Pancreas (tissue), 10 donors: Measurements from ENCODE around the gene GJC1. TPM values are rescaled to one million over a fixed set of nuclear protein-coding genes. Genes with fewer than 3 reads are reported as not detected.

Experiments
- ATAC-seq, 4 donors: fragments of 200-7000 bp; cut with Tn5 transposase; one replicate each; pipeline versions ENCODE4 v1.8.0 to v1.9.1; 2020; ENCODE audit warnings: mild to moderate bottlenecking in 4 of 4, moderate library complexity in 4 of 4
- DNase-seq, 6 donors: peaks; one replicate each; pipeline ENCODE4 v3.0.0-alpha.2; 2020
- FAIRE-seq: peaks from 2 replicates; lab custom pipeline; 2012; peaks lifted over from hg19 to GRCh38; lab: Jason Lieb, UNC
- H3K27ac ChIP-seq, 4 donors: fragments of 200-600 bp; sonication (generic); 1 replicate in 3 of 4; 2 replicates in 1 of 4; pipeline versions ENCODE4 v1.5.0 to v1.8.0; 2020
- H3K27me3 ChIP-seq, 4 donors: fragments of 200-600 bp; one replicate each; pipeline ENCODE4 v1.8.0; 2021
- H3K36me3 ChIP-seq, 3 donors: fragments of 200-600 bp; sonication (generic) in 1 of 3; one replicate each; pipeline versions ENCODE4 v1.5.0 to v1.8.0; 2020 to 2021
- H3K4me1 ChIP-seq, 3 donors: fragments of 200-600 bp; one replicate each; pipeline ENCODE4 v1.8.0; 2021
- H3K4me3 ChIP-seq, 4 donors: fragments of 200-600 bp; sonication (generic) in 2 of 4; one replicate each; pipeline versions ENCODE4 v1.5.0 to v1.8.0; 2020 to 2021
- H3K9me3 ChIP-seq, 4 donors: fragments of 200-600 bp; one replicate each; pipeline ENCODE4 v1.8.0; 2021
- WGBS, 2 donors: extraction: QIAGEN DNeasy Blood & Tissue Kit; methylation state at CpG; one replicate each; pipeline ENCODE4 v1.1.7; 2013; 5-methylcytosine and 5-hydroxymethylcytosine counted together
- intact Hi-C, 3 donors: fragments of 100-400 bp; cut with DNase I; formaldehyde crosslinking; loops; one replicate each; pipeline versions ENCODE4 v1.11.1 to v1.14.2; 2022
- polyA plus RNA-seq, 2 donors: library from polyadenylated mRNA; stranded (reverse); fragments of 200-250 nt; gene quantifications; one replicate each; pipeline ENCODE4 v1.2.3, GENCODE V29; 2013
- total RNA-seq, 6 donors: library from RNA; stranded (reverse); fragmentation: NEBNext Ultra II Directional in 4 of 6; extraction: Animal tissue kit (Norgen Biotek cat#: 25700) in 4 of 6; gene quantifications; one replicate each; pipeline versions ENCODE4 v1.2.1 to v1.2.4, GENCODE V29; 2021 to 2023
- TF ChIP-seq, protein P1 (sequence below), 4 donors: fragments of 200-600 bp; sonication (generic) in 3 of 4; IDR thresholded peaks; one replicate each; pipeline versions ENCODE4 v1.5.0 to v1.8.0; 2021; ENCODE audit warnings: antibody characterized with exemption in 4 of 4
- donor health status: healthy with polysubstance abuse.
- donor health status: DM: no; HTN: no; CAD: no; lungs with moderate emphysema.
- donor health status: DM: no; HTN: no; CAD: no.
- donor health status: control.
- donor health status: control.
- donor health status: Bipolar disorder and iron deficiency.
- donor health status: DM: yes; HTN: yes; CAD: no.
- donor health status: DM: no; HTN: no; CAD: no.
- donor health status: DM: no; HTN: no; CAD: no.
- donor health status: DM: yes; HTN: yes; CAD: no.

GJC1 gene
- total and polyA plus RNA-seq, 8 donors: 0.58 to 3.1 (median 1.1) TPM

- no peak for DNase-seq
- no peaks in the 10 kb centered on the region for H3K36me3 ChIP-seq
- H3K4me1 ChIP-seq: no peaks in the 10 kb centered on the region
- TF ChIP-seq, protein P1, sequence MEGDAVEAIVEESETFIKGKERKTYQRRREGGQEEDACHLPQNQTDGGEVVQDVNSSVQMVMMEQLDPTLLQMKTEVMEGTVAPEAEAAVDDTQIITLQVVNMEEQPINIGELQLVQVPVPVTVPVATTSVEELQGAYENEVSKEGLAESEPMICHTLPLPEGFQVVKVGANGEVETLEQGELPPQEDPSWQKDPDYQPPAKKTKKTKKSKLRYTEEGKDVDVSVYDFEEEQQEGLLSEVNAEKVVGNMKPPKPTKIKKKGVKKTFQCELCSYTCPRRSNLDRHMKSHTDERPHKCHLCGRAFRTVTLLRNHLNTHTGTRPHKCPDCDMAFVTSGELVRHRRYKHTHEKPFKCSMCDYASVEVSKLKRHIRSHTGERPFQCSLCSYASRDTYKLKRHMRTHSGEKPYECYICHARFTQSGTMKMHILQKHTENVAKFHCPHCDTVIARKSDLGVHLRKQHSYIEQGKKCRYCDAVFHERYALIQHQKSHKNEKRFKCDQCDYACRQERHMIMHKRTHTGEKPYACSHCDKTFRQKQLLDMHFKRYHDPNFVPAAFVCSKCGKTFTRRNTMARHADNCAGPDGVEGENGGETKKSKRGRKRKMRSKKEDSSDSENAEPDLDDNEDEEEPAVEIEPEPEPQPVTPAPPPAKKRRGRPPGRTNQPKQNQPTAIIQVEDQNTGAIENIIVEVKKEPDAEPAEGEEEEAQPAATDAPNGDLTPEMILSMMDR (IDR thresholded peaks at IDR 0.05): no peak
- no peak overlapping the region for H3K27ac ChIP-seq
- no peaks in the 10 kb centered on the region for H3K27me3 ChIP-seq
- 53 to 55% methylated on average over 4 of the region's 4 CpGs for WGBS, 2 donors
- H3K4me3 ChIP-seq: no peak overlapping the region
- intact Hi-C loops: no loop called here
- ATAC-seq: peak in 1 of 4 donors; percentile 46
- no peak for FAIRE-seq
- no peaks in the 10 kb centered on the region for H3K9me3 ChIP-seq
These were observed 22.8 kb downstream of the GJC1 start for GRCh38 chr17:44807093-44807816.

DNA sequence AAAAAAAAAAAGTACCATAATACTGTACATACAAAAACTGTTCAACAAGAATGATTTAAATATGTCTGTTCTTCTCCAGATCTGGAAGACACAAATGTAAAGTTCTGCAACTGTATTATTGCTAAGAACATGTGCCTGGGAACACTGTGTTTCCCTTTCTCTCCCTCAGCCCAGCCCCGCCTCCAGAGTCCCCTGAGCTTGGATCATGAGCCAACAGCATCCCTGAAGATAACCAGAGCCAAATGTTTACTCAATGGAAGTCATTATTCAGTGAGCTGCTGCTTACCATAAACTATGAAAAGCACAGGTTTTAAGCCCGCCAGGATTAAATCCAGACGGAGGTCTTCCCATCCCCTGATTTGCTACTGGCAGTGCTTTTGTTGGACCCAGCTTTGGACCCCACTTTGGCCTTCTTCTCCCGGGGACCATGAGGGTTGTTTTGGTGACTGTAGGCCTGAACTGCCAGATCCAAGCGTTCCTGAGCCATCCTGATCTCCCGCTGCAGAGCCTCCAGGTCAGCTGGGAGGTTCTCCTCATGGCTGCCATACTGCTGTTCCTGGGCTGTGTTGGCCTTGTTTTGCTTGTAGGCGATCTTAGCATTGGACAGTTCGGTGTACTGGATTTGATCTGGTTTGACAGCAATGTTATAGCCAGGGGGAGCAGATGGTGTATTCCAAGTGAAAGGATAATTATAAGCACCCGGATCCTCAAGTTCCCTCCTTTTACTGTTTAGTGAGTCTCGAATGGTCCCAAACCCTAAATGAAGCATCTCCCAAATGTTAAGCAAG is 25.6 kb downstream of the GJC1 start:
- Histone ChIP-seq H3K4me1 (no peaks in the 10 kb centered on the region), H3K27ac (no peak overlapping the region), H3K9me3 (no peaks in the 10 kb centered on the region), H3K27me3 (no peaks in the 10 kb centered on the region), H3K4me3 (no peak overlapping the region), H3K36me3 (no peaks in the 10 kb centered on the region)
- TF ChIP-seq, protein P1 (IDR thresholded peaks at IDR 0.05): no peak
- DNase-seq (no peak), FAIRE-seq (peak; percentile 5), ATAC-seq (no peak)
- 79 to 83% methylated on average over 10 of the region's 10 CpGs for WGBS, 2 donors
- intact Hi-C loops: no loop called here

GRCh38 chr17:44801880-44802279 is 28.2 kb downstream of the GJC1 start:
- FAIRE-seq (no peak), DNase-seq (no peak), ATAC-seq (no peak)
- intact Hi-C loops: no loop called here
- Histone ChIP-seq H3K36me3 (no peaks in the 10 kb centered on the region), H3K27ac (no peak overlapping the region), H3K27me3 (no peaks in the 10 kb centered on the region), H3K4me3 (no peak overlapping the region), H3K4me1 (no peaks in the 10 kb centered on the region), H3K9me3 (no peaks in the 10 kb centered on the region)
- TF ChIP-seq, protein P1 (IDR thresholded peaks at IDR 0.05): no peak
- 85 to 91% methylated on average over 5 of the region's 5 CpGs for WGBS, 2 donors

DNA sequence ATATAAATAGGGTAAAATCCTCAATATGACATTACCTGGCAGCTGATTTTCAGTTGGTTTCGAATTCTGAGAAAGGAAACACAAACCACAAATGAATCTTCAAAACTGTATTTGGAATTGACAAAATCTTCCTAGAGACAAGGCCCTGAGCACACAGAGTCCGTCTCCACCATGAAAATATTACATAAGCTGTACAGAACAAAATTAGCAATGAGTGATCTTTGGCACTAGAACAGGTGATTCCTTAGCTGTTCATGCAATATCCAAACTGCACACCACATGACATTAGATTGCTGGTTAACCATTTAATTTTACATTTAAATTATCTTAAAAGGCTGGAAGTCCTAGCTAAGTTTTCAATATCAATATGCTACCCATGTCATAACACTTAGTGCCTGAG is 31.7 kb downstream of the GJC1 start:
- intact Hi-C loops: no loop called here

More for the DNA sequence above, 31.7 kb downstream of the GJC1 start:
- H3K36me3 ChIP-seq: no peaks in the 10 kb centered on the region
- no peak overlapping the region for H3K4me3 ChIP-seq
- no peak for FAIRE-seq
- TF ChIP-seq, protein P1 (IDR thresholded peaks at IDR 0.05): no peak
- H3K27me3 ChIP-seq: no peaks in the 10 kb centered on the region
- 64 to 78% methylated on average over 2 of the region's 2 CpGs for WGBS, 2 donors
- H3K9me3 ChIP-seq: no peaks in the 10 kb centered on the region
- no peak for DNase-seq
- H3K4me1 ChIP-seq: no peaks in the 10 kb centered on the region
- no peak for ATAC-seq
- no peak overlapping the region for H3K27ac ChIP-seq
